NCI-H2171 treated with DMSO at 0.1 percent for 48 hours (cell line): Measurements from ENCODE around the gene KRTCAP3.

Source experiments
- DNase-seq: peaks from one replicate; lab custom pipeline; 2025; lab: John Stamatoyannopoulos, UW

Gene KRTCAP3

DNA sequence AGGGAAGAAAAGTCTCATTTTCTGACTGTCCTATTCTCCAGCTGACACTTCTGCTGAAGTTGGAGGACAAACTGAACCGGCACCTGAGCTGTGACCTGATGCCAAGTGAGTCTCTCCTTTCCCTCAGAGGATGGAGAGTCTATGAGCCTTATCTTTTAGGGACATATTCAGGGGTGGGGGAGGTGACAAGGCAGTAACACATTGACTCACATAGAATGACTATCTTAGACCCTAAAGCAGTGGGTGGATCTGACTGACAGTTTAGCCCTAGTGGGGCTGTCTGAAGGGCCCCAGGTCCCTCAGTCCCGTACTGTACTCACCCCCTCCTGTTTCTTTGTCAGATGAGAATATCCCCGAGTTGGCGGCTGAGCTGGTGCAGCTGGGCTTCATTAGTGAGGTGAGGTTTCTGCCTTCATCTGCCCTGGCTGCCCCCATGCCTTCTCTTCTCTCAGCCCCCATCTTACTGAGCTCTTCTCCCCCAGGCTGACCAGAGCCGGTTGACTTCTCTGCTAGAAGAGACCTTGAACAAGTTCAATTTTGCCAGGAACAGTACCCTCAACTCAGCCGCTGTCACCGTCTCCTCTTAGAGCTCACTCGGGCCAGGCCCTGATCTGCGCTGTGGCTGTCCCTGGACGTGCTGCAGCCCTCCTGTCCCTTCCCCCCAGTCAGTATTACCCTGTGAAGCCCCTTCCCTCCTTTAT, 805 bp upstream of the KRTCAP3 start:
- DNase-seq: no peak

DNA sequence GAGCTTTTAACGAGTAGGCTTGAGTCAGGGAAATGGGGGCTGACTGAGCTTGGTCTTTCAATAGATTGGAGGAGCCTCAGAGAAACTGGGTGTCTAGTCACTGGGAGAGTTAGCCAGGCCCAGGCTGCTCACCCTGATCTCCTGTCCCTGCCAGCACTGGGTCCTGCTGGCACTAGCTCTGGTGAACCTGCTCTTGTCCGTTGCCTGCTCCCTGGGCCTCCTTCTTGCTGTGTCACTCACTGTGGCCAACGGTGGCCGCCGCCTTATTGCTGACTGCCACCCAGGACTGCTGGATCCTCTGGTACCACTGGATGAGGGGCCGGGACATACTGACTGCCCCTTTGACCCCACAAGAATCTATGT, 720 bp downstream of the KRTCAP3 start:
- DNase-seq: peak; percentile 52

DNA sequence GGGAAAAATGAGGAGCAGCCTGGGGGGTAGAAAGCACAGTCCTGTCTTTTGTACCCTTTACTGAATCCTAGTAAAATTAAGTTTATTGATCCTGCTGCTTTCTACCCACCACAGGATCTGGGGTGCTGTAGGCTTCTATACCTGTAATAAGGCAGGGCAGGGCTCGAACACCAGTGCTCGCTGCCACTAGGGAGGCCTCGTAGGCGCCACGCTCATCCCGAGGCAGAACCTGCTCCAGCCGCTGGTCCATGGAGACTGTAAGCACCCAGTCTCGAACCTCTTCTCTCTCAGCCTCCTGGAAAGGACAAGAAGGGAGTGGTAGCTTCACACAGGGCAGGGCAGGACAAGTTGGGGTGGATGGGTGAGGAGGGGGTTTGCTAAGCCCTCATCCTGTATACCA, 3.0 kb downstream of the KRTCAP3 start:
- no peak for DNase-seq

DNA sequence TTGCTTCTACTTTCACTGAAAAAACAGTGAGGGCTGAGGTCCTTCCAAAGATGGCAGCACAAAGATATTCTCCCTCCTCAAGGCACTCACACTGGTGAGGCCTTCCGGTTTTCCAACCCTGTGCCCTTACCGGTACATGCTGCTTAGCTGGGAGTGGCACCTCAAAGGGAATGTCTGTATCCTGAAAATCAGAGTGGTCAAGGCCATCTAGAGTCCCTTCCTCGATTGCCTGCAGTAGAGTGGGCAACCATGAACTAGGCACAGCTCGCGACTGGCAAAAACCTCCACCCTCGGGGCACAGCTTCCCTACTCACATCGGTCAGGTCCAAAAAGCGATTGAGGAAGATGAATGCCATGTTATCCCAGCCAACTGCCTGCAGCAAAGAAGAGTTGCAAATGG, 3.4 kb downstream of the KRTCAP3 start:
- DNase-seq: no peak

DNA sequence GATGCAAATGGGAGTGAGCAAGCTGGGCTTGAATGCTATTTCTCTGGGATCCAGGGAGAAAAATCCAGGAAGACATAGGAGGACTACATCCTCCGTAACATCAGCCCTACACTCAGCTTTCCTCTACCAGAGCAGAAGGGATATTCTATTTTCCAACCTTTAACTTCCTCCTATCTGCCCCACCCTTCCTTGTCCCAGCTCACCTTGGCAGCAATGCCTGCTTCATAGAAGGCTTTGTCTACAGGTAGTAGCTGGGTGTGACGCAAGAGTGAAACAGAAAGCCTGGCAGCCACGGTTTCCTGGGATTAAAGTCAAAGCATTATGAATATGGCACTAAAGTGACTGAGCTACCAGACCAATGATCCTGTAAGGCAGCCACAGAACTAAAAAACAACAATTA, 3.9 kb downstream of the KRTCAP3 start:
- no peak for DNase-seq

DNA sequence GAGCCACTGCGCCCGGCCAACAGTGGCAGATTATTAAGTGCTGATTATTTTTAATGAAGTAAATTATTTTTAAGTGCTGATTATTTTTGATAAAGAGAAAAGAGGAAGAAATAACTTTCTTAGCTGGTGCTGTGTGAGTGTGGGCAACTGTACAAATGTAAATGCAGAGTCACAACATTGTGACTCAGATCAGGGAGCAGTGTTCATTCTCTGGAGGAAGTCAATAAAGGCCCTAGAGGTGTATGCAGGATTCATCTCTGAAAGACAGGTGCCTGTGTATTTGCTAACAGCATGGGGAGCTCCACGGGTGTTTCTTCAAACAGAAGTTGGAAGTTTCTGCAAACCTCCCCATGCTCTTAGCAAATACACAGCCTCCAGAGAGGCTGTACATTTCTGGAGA, 6.2 kb downstream of the KRTCAP3 start:
- no peak for DNase-seq

DNA sequence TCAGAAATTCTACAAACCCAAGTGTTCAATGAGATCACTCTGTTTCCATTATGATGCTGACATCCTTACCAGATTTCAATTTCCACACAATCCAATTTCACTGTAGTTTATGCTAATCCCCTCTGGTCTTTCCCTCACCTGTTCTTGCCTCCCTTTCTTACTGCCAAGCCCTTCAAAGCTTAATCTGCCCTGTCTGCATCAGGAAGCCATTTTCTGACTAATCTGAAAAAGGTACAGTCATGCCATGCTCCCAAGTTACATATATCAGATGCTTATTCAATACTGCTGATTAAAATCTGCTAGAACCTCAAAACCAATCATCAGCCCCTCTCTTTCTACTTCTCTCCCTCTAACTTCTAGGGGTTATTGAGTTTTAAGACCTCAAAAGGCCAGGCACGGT, 8.9 kb downstream of the KRTCAP3 start:
- no peak for DNase-seq

DNA sequence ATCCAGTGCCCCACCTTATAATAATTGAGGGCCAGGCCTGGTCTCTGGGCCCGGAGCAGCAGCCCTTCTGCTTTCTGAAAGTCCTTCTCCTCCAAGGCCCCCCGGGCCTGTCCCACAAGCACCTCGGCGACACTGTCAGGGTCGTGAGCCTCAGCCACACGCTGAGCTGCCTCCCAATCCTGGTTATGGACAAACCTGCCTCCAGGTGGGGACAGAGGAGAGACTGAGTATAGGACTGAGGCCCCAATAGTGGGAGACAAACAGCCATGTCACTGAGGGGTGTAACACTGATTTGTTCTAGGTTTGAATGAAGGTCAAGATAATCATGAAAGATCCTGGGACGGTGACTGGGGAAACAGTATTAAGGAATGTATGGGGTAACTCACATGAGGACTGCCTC, 11.8 kb downstream of the KRTCAP3 start:
- DNase-seq: no peak

DNA sequence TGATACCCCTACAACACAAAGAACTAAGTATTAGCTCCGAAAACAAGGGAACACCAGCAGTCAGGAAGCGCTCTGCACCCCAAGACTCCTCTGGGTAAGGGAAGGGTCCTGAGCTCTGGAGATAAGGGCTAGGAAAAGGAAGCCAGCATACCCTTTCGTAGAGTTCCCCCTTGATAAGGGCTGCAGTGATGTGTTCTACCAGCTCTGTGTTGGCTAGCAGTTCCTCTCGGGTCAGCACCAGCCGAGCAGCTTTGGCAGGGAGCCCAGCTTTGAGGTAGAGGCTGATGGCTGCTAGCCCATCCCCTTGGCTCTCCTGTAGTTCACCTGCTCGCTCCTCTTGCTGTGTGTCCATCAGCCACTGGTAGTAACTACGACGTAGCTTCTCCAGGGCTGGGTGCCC, 18.9 kb downstream of the KRTCAP3 start:
- DNase-seq: no peak

DNA sequence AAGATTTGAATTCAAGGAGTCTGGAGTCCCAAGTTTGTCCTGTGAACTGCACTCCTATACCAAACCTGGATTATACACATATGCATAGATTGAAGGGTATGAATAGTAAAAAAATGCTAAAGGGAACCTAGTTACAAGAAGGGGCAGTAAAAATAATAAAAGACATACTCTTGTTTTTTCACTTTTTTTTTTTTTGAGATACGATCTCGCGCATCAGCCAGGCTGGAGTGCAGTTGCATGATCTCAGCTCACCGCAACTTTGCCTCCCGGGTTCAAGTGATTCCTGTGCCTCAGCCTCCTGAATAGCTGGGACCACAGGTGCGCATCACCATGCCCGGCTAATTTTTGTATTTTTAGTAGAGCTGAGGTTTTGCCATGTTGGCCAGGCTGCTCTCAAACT, 22.3 kb downstream of the KRTCAP3 start:
- DNase-seq: no peak

DNA sequence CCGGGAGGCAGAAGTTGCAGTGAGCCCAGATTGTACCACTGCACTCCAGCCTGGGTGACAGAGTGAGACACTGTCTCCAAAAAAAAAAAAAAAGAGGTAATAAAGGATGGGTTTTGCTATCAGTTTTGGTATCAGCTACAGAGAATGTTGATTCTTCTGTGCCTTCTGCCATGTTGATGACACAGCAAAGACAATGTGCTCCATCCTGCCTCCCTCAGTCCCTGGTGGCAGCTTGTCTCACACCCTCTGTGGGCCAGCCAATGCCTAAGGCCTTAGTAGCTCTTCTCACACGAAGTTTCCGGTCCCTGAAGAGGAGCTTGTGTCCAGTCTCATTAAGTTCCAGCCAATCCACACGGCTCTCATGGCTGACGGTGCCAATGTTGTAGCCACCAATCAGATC, 29.8 kb downstream of the KRTCAP3 start:
- no peak for DNase-seq

DNA sequence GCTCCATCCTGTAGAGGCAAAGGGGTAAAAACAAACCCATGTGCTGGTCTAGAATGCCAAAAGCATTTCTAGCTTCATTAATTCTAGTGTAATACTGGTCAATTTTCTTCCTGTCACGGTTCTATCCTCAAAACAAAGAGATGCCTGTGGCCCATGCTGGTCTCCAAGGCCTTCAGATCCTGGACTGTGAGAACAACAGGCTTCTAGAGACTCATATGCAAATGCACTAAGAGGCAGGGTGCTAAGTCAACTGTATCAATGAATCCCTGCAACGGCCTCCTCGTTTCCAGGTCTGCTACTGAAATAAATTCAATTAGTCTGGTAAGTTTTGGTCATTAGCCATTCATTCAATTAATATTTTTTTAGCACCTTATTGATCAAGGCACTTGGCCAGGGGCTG, 43.3 kb downstream of the KRTCAP3 start:
- DNase-seq: no peak

DNA sequence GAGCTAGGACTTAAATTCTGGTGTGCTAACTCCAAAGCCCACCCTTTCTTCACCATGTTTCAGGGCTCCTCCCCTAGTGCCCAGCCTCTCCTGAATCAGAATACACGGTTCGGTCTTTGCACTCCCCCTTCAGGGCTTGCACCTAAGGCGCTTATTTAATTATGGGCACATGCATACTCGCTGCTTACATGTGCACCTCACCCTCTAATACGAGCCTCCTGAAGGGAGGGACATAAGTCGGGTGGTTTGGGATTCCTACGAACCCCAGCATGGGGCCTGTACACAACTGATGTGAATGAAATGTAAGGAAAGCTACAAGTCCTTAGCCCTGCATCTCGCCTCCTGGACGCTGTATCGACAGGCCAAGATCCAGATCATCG, 46.9 kb downstream of the KRTCAP3 start:
- DNase-seq: no peak

DNA sequence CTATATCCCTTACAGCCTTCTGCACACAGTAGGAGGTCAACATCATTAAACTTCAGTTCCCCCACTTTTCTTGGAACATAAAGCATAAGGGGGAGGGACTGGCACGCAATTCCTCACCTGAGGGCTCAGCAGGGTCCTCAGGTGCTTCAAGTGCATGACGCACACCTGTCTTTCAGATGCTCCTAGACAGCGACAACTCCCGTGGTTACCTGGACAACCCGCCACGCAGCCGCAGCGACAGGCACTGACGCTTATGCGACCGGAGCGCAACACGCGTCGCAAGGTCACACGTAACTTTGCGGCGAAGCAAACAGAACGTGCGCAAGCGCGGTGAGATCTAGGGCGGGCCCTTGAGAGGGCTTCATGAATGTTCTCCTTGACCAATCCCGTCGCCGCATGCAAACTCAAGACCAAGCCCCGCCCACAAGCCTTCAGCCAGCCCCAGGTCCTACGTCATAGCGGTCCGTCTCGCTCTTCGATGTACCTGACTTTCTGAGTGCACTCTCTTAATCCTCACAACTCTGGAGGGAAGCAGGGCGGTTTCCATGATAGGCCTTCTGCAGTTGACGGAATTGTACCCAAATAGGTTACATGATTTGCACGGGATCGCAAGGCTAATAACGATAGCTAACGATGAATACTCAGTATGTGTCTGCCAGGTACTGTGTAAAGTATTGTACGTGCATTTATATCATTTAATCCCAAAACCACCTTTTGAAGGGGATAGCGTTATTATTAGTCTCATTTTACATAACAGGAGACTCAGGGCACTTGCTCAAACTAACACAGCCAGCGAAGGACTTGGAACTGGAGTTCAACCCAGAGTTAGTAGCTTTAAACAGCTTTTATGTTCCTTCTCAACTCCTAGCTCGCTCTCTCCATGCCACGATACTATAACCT, 47.6 kb downstream of the KRTCAP3 start, which contains the start of gene IFT172:
IFT172 (minus strand) TSS at position 246 of the 900 bp plus-strand sequence; CDS start at position 156, 90 bp downstream.
- DNase-seq: peak; percentile 100

DNA sequence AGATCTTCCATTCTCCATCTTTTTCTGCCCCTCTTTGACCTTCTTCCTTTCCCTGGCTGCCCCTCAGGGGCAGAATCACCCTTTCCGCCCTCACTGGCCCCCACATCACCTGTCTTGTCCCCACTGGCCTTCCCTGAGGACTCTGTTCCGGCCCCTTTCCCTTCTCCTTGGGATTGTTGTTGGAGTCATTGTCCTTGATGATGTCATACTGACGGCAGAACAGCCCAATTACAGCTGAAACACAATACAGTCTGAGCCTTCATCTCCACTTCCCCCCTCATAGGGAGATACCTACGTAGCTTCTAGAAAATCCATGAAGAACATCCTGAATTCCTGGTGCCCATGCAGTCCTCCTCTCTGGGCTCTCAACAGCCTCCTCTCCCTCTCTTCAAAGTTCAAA, 50.4 kb downstream of the KRTCAP3 start:
- DNase-seq: no peak

DNA sequence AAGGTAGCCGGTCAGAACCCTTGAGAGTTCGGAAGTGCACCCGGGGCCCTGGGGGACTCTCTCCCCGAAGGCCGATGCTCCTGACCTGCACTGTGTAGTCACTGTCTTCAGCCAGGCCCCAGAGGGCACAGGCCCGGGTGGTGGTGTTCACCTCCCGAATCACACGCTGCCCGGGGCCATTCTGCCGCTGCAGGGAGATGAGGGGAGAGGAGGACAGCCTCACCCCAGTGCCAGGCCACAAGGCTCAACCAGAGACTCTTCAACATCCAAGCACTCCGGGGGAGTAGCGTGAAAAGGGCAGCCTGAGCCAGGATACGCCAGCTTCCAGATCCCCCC, 51.7 kb downstream of the KRTCAP3 start:
- DNase-seq: no peak
